Sigmoid colon (tissue), 4 donors: Measurements from ENCODE around the gene NFATC1.

Experiments
- CTCF ChIP-seq, 4 experiments: fragments of 450-650 bp in 3 of 4; fragments of 200-600 bp in 1 of 4; IDR thresholded peaks; one replicate each; pipeline ENCODE4 v1.5.1; 2016 to 2019; ENCODE audit warnings: antibody characterized with exemption in 4 of 4, mild to moderate bottlenecking in 3 of 4, moderate library complexity in 2 of 4
- EP300 ChIP-seq, 4 donors: sonication (generic); formaldehyde crosslinking; IDR thresholded peaks; one replicate each; pipeline ENCODE4 v1.6.1; 2017; ENCODE audit warnings: antibody characterized with exemption in 4 of 4
- POLR2A ChIP-seq, 2 donors: fragments of 450-650 bp; IDR thresholded peaks; one replicate each; pipeline ENCODE4 v1.6.1; 2016; ENCODE audit warnings: antibody characterized with exemption in 2 of 2, mild to moderate bottlenecking in 2 of 2, moderate library complexity in 2 of 2
- POLR2AphosphoS5 ChIP-seq, 4 donors: sonication (generic); formaldehyde crosslinking; IDR thresholded peaks; one replicate each; pipeline ENCODE4 v1.6.1; 2017; ENCODE audit warnings: antibody characterized with exemption in 4 of 4

- TF ChIP-seq CTCF (IDR thresholded peaks at IDR 0.05) (no peak), EP300 (IDR thresholded peaks at IDR 0.05) (no peak), POLR2A (IDR thresholded peaks at IDR 0.05) (no peak), POLR2AphosphoS5 (IDR thresholded peaks at IDR 0.05) (no peak)
These were observed 150.0 kb downstream of the NFATC1 start for GRCh38 chr18:79545736-79546171.
